ENCODE measurements around the gene UGT1A3.

The UGT1A3 gene

DNA sequence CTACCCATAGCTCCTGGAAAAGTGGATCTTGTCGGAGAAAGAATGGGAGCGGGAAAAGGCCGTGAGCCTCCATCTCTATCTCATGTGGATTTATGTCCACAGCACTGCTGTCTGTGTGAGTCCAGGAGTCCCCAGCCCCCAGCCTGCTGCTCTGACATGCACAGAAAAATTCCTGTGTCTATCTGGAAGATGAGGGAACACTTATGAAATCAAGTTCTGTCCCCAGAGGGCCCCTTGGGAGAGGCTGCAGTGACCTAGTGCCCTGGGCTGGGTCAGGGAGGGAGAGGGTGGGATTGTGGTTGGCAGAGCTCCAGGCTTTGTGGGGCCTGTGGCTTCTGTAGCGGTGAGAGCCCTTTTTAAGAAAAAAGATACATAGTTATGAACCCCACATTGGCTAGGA lies 87.9 kb downstream of the UGT1A3 start:
- no peak for DNase-seq (ENCODE audit: low read depth)

DNA sequence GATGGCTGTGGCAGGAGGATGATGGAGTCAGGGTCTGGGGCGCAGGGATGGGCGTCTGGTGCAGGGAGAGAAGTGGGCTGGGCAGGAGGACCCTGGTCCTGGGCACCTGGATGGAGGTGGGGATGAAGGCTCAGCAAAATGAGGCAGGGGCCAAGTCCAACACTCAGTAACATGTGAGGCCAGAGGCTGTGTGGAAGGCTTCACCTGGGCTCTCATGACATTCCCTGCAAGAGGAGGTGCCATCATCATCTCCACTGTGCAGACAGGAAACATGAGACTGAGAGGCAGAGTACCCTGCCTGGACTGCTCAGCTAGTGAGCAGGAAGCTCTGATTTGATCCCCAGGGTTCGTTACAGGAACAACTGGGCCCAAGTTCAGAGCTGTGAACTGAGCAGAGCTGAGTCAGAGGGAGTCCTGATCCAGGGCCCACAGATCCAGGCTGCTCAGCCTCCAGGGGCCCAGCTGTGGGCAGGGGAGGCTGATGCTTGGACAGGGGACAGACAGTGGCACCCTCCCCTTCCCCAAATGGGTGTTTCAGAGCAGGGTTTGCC lies 88.6 kb downstream of the UGT1A3 start:
- no peak for DNase-seq (ENCODE audit: low read depth)

DNA sequence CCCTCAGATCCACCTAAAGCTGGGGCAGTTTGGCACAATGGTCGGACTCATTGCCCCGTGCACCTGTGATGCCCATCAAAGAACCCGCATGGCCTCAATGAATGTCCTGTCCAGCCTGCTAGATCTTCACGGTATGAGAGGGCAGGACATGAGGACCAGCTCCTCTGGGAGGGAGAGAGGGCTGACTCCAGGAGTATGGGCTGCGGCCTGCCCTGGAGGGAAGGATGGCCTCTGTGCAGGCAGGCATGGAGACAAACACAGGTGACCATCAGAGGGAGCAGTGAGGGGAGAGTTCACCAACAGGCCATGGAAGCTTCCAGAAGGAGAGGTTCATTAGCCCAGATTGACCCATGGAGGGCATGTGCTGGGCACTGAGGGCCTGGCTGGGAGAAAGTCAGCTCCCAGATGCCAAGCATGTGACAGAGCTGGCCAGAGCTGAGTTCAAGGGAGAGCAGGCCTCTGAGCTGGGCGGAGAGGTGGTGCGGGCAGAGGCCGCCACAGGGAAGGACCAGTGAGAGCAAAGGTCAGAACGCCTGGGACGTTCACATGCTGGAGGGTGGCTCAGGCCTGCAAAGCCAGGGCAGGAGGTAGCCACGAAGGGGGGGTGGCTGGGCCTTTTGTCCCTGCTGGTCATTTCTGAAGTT lies 89.3 kb downstream of the UGT1A3 start:
- DNase-seq (ENCODE audit: low read depth) = no peak

DNA sequence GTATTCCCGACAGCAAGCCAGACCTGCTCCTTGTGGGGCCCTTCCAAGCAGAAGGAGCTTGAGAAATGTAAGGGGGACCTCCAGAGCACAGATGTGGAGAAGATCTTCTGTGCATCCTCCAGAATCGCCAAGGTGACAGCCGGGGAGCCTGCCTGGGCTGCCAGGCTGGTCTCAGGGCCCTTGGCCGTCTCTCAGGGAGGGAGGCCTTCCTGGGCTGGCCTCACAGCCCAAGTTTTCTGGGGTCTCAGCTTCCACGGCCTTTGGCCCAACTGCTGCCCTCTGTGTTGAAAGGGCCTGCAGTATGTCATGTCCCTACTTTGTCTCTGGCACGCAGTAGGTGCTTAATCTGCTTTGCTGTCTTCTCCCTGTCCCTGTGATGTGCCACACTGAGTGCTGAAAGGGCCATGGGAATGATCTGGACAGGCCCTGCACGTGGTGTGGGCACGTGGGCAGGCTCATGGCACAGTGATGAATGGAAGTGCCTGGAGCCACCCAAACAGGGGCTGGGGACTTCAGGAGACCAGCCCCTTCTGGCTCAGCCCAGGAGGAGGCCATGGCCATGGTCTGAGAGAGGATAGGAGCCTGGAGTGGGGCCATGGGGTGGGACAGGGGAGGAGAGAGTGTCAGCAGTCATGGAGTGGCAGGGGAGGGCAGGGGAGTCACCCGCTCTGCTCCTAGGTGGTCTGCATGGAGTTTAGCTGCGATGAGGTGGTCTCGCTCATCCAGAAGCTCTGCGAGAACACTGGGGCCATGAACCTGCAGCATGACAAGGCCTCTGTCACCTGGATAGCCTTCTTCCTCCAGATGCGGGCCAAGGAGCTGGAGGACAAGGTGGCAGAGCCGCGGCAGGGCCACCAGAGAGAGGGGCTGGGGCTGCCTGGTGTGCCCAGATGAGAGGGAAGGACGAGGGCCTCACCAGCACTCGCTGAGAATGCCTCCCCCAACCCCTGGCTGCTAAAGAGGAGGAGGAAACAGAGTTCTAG lies 90.1 kb downstream of the UGT1A3 start:
- no peak for DNase-seq (ENCODE audit: low read depth)

DNA sequence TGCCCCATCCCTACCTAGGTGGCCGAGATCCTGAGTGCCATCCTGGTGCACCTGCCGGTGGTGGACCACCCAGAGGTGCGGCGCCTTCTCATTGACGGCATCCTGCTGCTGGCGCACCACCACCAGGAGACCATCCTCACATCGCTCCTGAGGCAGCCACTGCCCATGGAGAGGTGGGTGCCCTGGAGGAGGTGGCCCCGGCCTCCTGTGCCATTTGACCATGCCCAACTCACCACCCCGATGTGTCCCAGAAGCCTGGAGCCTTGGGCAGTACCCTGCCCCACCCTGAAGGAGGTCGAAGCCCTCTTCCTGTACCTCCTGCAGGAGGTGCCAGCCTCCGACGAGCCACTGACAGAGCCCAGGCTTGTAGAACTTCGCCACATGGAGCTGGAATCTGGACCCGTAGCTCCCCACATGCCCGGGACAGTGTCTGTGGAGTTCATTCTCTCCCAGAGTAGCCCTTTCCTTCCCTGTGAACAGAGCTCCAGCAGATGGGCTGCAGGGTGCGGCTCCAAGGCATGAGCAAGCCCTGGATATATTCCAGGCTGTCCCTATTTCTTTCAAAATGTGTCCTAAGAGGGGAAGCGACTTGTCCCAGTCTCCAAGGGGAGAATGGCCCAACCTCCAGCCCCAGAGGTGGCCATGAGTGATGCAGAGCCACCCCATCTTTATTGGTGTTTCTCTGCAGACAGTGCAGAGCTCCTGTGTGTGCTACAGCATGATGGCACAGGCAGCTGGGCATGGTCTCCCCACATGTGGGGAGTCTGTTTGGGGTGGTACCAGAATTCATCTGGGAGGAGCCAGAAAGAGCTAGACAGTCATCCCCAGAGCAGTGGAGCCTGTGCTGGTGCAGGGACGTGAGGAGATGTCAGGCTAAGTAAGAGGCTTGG lies 91.3 kb downstream of the UGT1A3 start:
- no peak for DNase-seq (ENCODE audit: low read depth)

DNA sequence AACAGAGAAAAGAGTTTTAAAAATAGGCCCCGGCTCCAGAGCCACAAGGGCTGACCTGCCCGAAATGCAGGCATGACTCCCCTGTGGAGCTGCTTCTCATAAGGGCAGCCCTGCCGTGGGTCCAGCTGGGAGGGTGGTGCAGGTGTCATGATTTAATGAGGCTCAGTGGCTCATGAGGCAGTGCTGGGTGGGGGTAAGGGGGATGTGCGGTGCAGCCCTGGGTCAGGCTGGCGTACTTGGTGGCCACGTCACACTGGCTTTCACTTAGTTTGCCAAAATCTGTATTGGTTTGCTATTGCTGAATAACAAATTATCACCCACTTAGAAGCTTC lies 91.9 kb downstream of the UGT1A3 start:
- DNase-seq (ENCODE audit: low read depth) = no peak

DNA sequence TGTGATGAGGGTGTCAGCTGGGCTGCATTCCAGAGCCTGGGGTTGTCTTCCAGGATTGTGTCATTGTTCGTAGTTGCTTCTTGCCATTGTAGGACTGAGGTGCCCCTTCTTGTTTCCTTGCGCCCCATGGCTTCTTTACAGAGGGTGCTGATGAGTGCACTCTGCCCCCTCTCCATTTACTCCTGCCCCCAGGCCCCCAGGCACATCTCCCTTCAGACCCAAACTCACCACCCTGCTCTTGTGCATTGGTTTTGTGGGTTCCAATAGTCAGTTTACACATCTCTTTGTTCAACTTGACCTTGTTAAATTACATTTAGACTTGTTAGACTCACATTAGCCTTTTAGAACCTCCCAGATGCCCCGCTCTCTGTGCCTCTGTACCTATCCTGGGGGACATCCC lies 92.4 kb downstream of the UGT1A3 start:
- DNase-seq (ENCODE audit: low read depth) = no peak

DNA sequence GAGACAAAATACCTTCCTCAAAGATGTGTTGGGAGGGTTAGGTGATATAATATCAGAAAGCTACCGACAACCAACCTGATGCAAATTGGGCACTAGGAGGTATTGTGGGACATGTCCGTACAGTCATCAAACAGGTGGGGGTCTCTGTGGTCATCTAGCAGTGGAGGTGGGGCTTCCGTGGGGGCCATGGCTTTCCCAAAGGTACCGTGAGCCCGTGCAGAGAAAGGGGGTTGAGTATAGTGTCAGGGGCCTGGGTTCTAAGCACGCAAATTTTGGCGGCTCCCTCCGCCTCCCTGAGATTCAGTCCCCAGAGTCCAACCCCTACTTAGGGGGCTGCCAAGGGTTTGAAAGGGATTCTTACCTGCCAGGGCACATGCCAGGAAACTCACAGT lies 92.9 kb downstream of the UGT1A3 start:
- no peak for DNase-seq (ENCODE audit: low read depth)

DNA sequence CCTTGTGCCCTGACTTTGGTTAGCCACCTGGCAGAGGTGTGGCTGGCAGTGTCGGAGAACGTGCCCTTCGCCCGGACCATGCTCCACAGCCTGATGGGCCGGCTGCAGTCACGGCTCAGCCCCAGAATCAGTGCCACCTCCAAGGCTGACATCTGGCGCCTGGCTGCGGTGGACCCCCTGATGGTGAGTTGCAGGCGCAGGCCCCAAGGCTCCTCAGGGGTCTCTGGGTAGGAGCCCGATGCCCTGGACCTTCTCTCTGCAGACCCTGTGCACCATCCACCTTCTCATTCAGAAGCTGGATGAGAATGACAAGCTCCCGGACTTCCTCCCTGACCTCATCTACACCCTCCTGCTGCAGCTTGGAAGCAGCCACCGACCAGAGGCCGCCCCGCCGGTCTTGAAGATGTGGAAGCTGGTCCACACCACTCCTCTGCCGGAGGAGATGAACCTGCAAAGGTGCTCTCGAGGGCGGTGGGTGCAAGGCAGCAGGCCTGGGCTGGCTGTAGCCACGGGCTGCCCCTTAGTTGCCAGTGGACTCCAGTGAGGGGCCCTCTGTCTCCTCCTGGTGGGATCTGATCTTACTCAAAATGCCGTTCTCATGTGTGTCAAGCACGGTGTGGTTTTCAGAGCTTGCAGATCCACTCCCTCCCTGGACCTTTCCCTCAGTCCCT lies 93.4 kb downstream of the UGT1A3 start:
- no peak for DNase-seq (ENCODE audit: low read depth)
